K562 (cell line): ENCODE measurements around the gene HTT-AS. TPM values are rescaled to one million over a fixed set of nuclear protein-coding genes. Genes with fewer than 3 reads are reported as not detected.
A peak's percentile ranks its signal among the peaks of the same experiment; 100 is the strongest.

ENCODE experiments used
- ATF7 ChIP-seq: fragments of 450-650 bp; IDR thresholded peaks from 2 replicates; pipeline ENCODE4 v1.7.1; 2014; ENCODE audit warnings: mild to moderate bottlenecking, moderate library complexity
- CAMTA2 ChIP-seq: fragments of 250-450 bp; sonication (Bioruptor Pico); conservative IDR thresholded peaks from 2 replicates; pipeline ENCODE4 v1.5.1; 2022
- CHD4 ChIP-seq: fragments of 200-600 bp; sonication (generic); IDR thresholded peaks from 3 replicates; pipeline ENCODE4 v1.6.1; 2012; ENCODE audit warnings: low read depth, mild to moderate bottlenecking, mixed read lengths, low read length, inconsistent platforms; ENCODE audit not compliant: insufficient read depth, insufficient replicate concordance, poor library complexity, severe bottlenecking
- CTCF ChIP-seq, 3 experiments: IDR thresholded peaks in 2 of 3; conservative IDR thresholded peaks in 1 of 3; 2 replicates each; pipeline ENCODE4 v1.5.1; 2011 to 2012; ENCODE audit warnings: low read length in 3 of 3, mild to moderate bottlenecking in 3 of 3, control low read depth in 2 of 3, improper control_type of control experiment in 1 of 3, inconsistent platforms in 1 of 3, low read depth in 1 of 3, mixed read lengths in 1 of 3, moderate library complexity in 1 of 3; ENCODE audit not compliant: insufficient read depth in 2 of 3
- EGR1 ChIP-seq: fragments of 450-650 bp; conservative IDR thresholded peaks from 2 replicates; pipeline ENCODE4 v1.6.1; 2017; ENCODE audit warnings: mild to moderate bottlenecking
- GTF2E2 ChIP-seq: fragments of 200-800 bp; sonication (Bioruptor generic); IDR thresholded peaks from 2 replicates; pipeline ENCODE4 v1.6.1; 2016; ENCODE audit warnings: missing genetic modification characterization, missing compliant biosample characterization
- MCM2 ChIP-seq: fragments of 450-650 bp; IDR thresholded peaks from 2 replicates; pipeline ENCODE4 v1.6.1; 2017; ENCODE audit warnings: low read depth, mild to moderate bottlenecking
- MED1 ChIP-seq: sonication (generic); formaldehyde crosslinking; IDR thresholded peaks from 2 replicates; pipeline ENCODE4 v1.8.1; 2023; ENCODE audit warnings: missing genetic modification reagents, borderline replicate concordance
- PHF20 ChIP-seq: fragments of 450-650 bp; IDR thresholded peaks from 2 replicates; pipeline ENCODE4 v1.6.1; 2018; ENCODE audit not compliant: partially characterized antibody
- PHF8 ChIP-seq: fragments of 200-600 bp; sonication (generic); IDR thresholded peaks from 2 replicates; pipeline ENCODE4 v1.6.1; 2012; ENCODE audit warnings: mixed run types, mild to moderate bottlenecking, inconsistent platforms, low read length, moderate library complexity, borderline replicate concordance
- PRMT5 ChIP-seq: sonication (generic); formaldehyde crosslinking; IDR thresholded peaks from 2 replicates; pipeline ENCODE4 v1.5.0; 2020; ENCODE audit warnings: missing genetic modification reagents
- SRSF1 ChIP-seq: fragments of 200-400 bp; formaldehyde crosslinking; IDR thresholded peaks from 2 replicates; pipeline ENCODE4 v1.6.1; 2017; ENCODE audit warnings: mild to moderate bottlenecking, low read depth, low read length, moderate library complexity
- STAG1 ChIP-seq: sonication (generic); formaldehyde crosslinking; IDR thresholded peaks from 2 replicates; pipeline ENCODE4 v1.5.0; 2020; ENCODE audit warnings: missing genetic modification reagents, borderline replicate concordance
- ZBTB12 ChIP-seq: fragments of 250-450 bp; sonication (Bioruptor Pico); IDR thresholded peaks from 2 replicates; pipeline ENCODE4 v1.4.0; 2020
- ZBTB9 ChIP-seq: fragments of 450-650 bp; formaldehyde crosslinking; IDR thresholded peaks from 2 replicates; pipeline ENCODE4 v1.4.0; 2020; ENCODE audit warnings: mild to moderate bottlenecking, moderate library complexity
- ZC3H8 ChIP-seq: fragments of 450-650 bp; IDR thresholded peaks from 2 replicates; pipeline ENCODE4 v1.6.1; 2017
- ZKSCAN1 ChIP-seq: fragments of 150-350 bp; IDR thresholded peaks from 2 replicates; pipeline ENCODE4 v1.6.1; 2016; ENCODE audit warnings: low read depth, low read length
- ZNF133 ChIP-seq: fragments of 250-450 bp; sonication (Bioruptor Pico); IDR thresholded peaks from 2 replicates; pipeline ENCODE4 v1.4.0; 2020; ENCODE audit warnings: mild to moderate bottlenecking
- ZNF217 ChIP-seq: sonication (generic); formaldehyde crosslinking; IDR thresholded peaks from 2 replicates; pipeline ENCODE4 v1.8.0; 2022; ENCODE audit warnings: mild to moderate bottlenecking, missing genetic modification reagents
- ZNF224 ChIP-seq: sonication (generic); formaldehyde crosslinking; IDR thresholded peaks from 2 replicates; pipeline ENCODE4 v1.8.0; 2022; ENCODE audit warnings: mild to moderate bottlenecking, missing genetic modification reagents
- ZNF232 ChIP-seq: sonication (generic); formaldehyde crosslinking; IDR thresholded peaks from 2 replicates; pipeline ENCODE4 v1.8.0; 2022; ENCODE audit warnings: mild to moderate bottlenecking, missing genetic modification reagents
- polyA plus RNA-seq, 8 experiments: library from polyadenylated mRNA; depleted of rRNA in 4 of 8; stranded (reverse) in 5 of 8; unstranded in 3 of 8; fragments of >200 nt; fragmentation: Nextera tagmentation in 2 of 8; fragmentation: Illumina TruSeq in 1 of 8; extraction: Ambion mirVana in 2 of 8; extraction: Trizol in 1 of 8; gene quantifications; 2 replicates each; pipeline versions ENCODE4 v1.2.1 to v1.2.3, GENCODE V29; 2011 to 2014; ENCODE audit warnings: inconsistent platforms in 1 of 8, missing spikeins in 1 of 8
- total RNA-seq, 7 experiments: library from RNA; depleted of rRNA in 6 of 7; stranded (reverse); fragments of >200 nt in 6 of 7; fragmentation: Illumina TruSeq in 2 of 7; extraction: Trizol in 2 of 7; gene quantifications; 2 replicates each; pipeline versions ENCODE4 v1.2.1 to v1.2.3, GENCODE V29; 2011 to 2021; ENCODE audit warnings: low replicate concordance in 1 of 7

Gene HTT-AS
- total and polyA plus RNA-seq, 9 of the 15 experiments (the other 6 are each of a cell fraction or from before 2014, with no cell fraction given): not detected

GRCh38 chr4:3074078-3074845 lies at the start of gene HTT-AS, which contains the start of gene HTT (continued):
- TF ChIP-seq MED1 (no peak), PHF20 (peak; percentile 64), PRMT5 (CRISPR knock-in tag) (no peak), SRSF1 (no peak), ZKSCAN1 (no peak), ZNF217 (CRISPR knock-in tag) (no peak), ATF7 (peak; percentile 79; the same call in 1 of the 2 replicates), CTCF (IDR thresholded peaks at IDR 0.05 in 2 of 3, conservative IDR thresholded peaks at IDR 0.05 in 1 of 3; ENCODE audit: insufficient read depth in 2 of 3, low read depth in 1 of 3, low read length in 3 of 3) (peak in 2 of 3 experiments; percentile 25 to 36; a peak in 2 of 6 replicates), CHD4 (no peak), PHF8 (peak; percentile 83; the same call in 1 of the 2 replicates), STAG1 (CRISPR knock-in tag) (no peak), CAMTA2 (CRISPR knock-in tag) (no peak), ZNF133 (CRISPR knock-in tag) (no peak), ZBTB12 (CRISPR knock-in tag) (peak; percentile 51; the same call in 1 of the 2 replicates), ZBTB9 (CRISPR knock-in tag) (peak; percentile 69; the same call in 1 of the 2 replicates), ZC3H8 (no peak), GTF2E2 (tag) (no peak), ZNF224 (CRISPR knock-in tag) (no peak), ZNF232 (CRISPR knock-in tag) (no peak), EGR1 (peak; percentile 89), MCM2 (no peak)
